Sigmoid colon (tissue), 4 donors: ENCODE data around the gene FRS3.

ENCODE experiments used
- CTCF ChIP-seq, 4 experiments: fragments of 450-650 bp in 3 of 4; fragments of 200-600 bp in 1 of 4; IDR thresholded peaks; one replicate each; pipeline ENCODE4 v1.5.1; 2016 to 2019; ENCODE audit warnings: antibody characterized with exemption in 4 of 4, mild to moderate bottlenecking in 3 of 4, moderate library complexity in 2 of 4
- POLR2AphosphoS5 ChIP-seq, 4 donors: sonication (generic); formaldehyde crosslinking; IDR thresholded peaks; one replicate each; pipeline ENCODE4 v1.6.1; 2017; ENCODE audit warnings: antibody characterized with exemption in 4 of 4

GRCh38 chr6:41805830-41806774, 26.4 kb upstream of the FRS3 start:
- TF ChIP-seq POLR2AphosphoS5 (IDR thresholded peaks at IDR 0.05) = no peak
- no peak for TF ChIP-seq CTCF (IDR thresholded peaks at IDR 0.05)
